Measurements from ENCODE around the gene PRIMPOL.

- TF ChIP-seq POLR2A (IDR thresholded peaks at IDR 0.05) (no peak), CTCF (IDR thresholded peaks at IDR 0.05) (no peak)
Observed at GRCh38 chr4:184732126-184732525, 82.6 kb downstream of the PRIMPOL start.

All from Peyer's patch (tissue), 4 donors.